Fibroblast of lung (primary cell): ENCODE measurements around the gene UHRF2.

Experiments used
- EZH2 ChIP-seq: IDR thresholded peaks from 2 replicates; pipeline ENCODE4 v1.5.1; 2012; ENCODE audit warnings: low read length, control low read depth, mild to moderate bottlenecking; ENCODE audit errors: missing control alignments
- TF ChIP-seq, protein P1 (sequence below), 2 donors: IDR thresholded peaks in 1 of 2; conservative IDR thresholded peaks in 1 of 2; 1 replicate in 1 of 2; 2 replicates in 1 of 2; pipeline ENCODE4 v1.5.1; 2011 to 2012; ENCODE audit warnings: low read length in 2 of 2, control low read depth in 1 of 2, inconsistent platforms in 1 of 2, low read depth in 1 of 2, mild to moderate bottlenecking in 1 of 2

DNA sequence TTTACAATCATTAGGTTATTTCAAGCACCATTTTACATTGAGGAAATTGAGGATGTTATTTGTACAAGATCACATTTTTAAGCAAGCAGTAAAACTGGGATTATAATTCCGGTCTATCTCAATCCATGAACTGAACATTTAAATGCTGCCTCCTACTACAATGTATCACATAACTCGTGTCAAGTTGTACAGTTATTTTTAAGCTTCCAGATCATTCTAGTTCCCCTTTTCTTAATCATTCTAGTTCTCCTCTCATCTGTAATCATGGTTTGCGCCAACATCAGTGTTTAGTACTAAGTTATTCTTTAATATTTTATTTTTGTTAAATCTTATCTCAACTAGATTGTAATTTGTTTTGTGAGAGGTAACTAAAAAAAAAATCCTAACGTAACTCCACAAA is 2.4 kb upstream of the UHRF2 start:
- TF ChIP-seq, protein P1, sequence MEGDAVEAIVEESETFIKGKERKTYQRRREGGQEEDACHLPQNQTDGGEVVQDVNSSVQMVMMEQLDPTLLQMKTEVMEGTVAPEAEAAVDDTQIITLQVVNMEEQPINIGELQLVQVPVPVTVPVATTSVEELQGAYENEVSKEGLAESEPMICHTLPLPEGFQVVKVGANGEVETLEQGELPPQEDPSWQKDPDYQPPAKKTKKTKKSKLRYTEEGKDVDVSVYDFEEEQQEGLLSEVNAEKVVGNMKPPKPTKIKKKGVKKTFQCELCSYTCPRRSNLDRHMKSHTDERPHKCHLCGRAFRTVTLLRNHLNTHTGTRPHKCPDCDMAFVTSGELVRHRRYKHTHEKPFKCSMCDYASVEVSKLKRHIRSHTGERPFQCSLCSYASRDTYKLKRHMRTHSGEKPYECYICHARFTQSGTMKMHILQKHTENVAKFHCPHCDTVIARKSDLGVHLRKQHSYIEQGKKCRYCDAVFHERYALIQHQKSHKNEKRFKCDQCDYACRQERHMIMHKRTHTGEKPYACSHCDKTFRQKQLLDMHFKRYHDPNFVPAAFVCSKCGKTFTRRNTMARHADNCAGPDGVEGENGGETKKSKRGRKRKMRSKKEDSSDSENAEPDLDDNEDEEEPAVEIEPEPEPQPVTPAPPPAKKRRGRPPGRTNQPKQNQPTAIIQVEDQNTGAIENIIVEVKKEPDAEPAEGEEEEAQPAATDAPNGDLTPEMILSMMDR (conservative IDR thresholded peaks at IDR 0.05 in 1 of 2, IDR thresholded peaks at IDR 0.05 in 1 of 2; ENCODE audit: low read depth in 1 of 2, low read length in 2 of 2) = no peak
- TF ChIP-seq EZH2 = no peak
